ENCODE measurements around the gene SYNDIG1.

SYNDIG1 gene

GRCh38 chr20:24699321-24700165 lies 230.1 kb downstream of the SYNDIG1 start:
- no peak for DNase-seq

GRCh38 chr20:24700166-24700860 lies 230.9 kb downstream of the SYNDIG1 start:
- DNase-seq = no peak

- DNase-seq = no peak
These were observed 231.6 kb downstream of the SYNDIG1 start for GRCh38 chr20:24701027-24701426.

- no peak for DNase-seq
These were observed 232.2 kb downstream of the SYNDIG1 start for GRCh38 chr20:24701668-24702067.

GRCh38 chr20:24702501-24703283 lies 233.3 kb downstream of the SYNDIG1 start:
- DNase-seq = no peak

GRCh38 chr20:24703284-24703610 lies 233.8 kb downstream of the SYNDIG1 start:
- no peak for DNase-seq

GRCh38 chr20:24704899-24705298 lies 235.5 kb downstream of the SYNDIG1 start:
- DNase-seq = no peak

GRCh38 chr20:24705486-24705885 lies 236.1 kb downstream of the SYNDIG1 start:
- DNase-seq = no peak

- DNase-seq = no peak
These were observed 239.2 kb downstream of the SYNDIG1 start for GRCh38 chr20:24708411-24709295.
